HEK293 (cell line): ENCODE measurements around the gene MLH3.

Experiments
- ELK4 ChIP-seq: IDR thresholded peaks from 2 replicates; pipeline ENCODE4 v1.6.1; 2011; ENCODE audit warnings: mild to moderate bottlenecking, low read depth, low read length, borderline replicate concordance
- GLIS1 ChIP-seq: fragments of 450-650 bp; formaldehyde crosslinking; IDR thresholded peaks from 2 replicates; pipeline ENCODE4 v1.5.1; 2016; ENCODE audit warnings: missing biosample characterization, missing genetic modification characterization
- KLF10 ChIP-seq: fragments of 450-650 bp; IDR thresholded peaks from 2 replicates; pipeline ENCODE4 v1.5.1; 2018; ENCODE audit warnings: missing biosample characterization, mild to moderate bottlenecking, missing genetic modification characterization
- KLF17 ChIP-seq: fragments of 450-650 bp; formaldehyde crosslinking; IDR thresholded peaks from 2 replicates; pipeline ENCODE4 v1.5.1; 2016; ENCODE audit warnings: missing biosample characterization, missing genetic modification characterization
- KLF9 ChIP-seq: fragments of 450-650 bp; formaldehyde crosslinking; IDR thresholded peaks from 2 replicates; pipeline ENCODE4 v1.5.1; 2016; ENCODE audit warnings: missing biosample characterization, missing genetic modification characterization, low read depth
- MEIS1 ChIP-seq: sonication (generic); formaldehyde crosslinking; IDR thresholded peaks from 2 replicates; pipeline ENCODE4 v1.8.1; 2022; ENCODE audit warnings: missing genetic modification reagents, mild to moderate bottlenecking, borderline replicate concordance
- PRDM4 ChIP-seq: fragments of 450-650 bp; formaldehyde crosslinking; IDR thresholded peaks from 2 replicates; pipeline ENCODE4 v1.5.1; 2017; ENCODE audit warnings: missing biosample characterization, missing genetic modification characterization
- RBAK ChIP-seq: fragments of 450-650 bp; formaldehyde crosslinking; IDR thresholded peaks from 2 replicates; pipeline ENCODE4 v1.5.1; 2016; ENCODE audit warnings: missing biosample characterization, missing genetic modification characterization
- ZBTB17 ChIP-seq: fragments of 450-650 bp; formaldehyde crosslinking; IDR thresholded peaks from 2 replicates; pipeline ENCODE4 v1.5.1; 2016; ENCODE audit warnings: missing biosample characterization, missing genetic modification characterization
- ZBTB49 ChIP-seq: fragments of 450-650 bp; formaldehyde crosslinking; IDR thresholded peaks from 2 replicates; pipeline ENCODE4 v1.5.1; 2016; ENCODE audit warnings: missing biosample characterization, missing genetic modification characterization, low read depth
- ZFP69B ChIP-seq: fragments of 450-650 bp; formaldehyde crosslinking; IDR thresholded peaks from 2 replicates; pipeline ENCODE4 v1.5.1; 2016; ENCODE audit warnings: missing biosample characterization, missing genetic modification characterization
- ZIC2 ChIP-seq: fragments of 450-650 bp; formaldehyde crosslinking; IDR thresholded peaks from 2 replicates; pipeline ENCODE4 v1.5.1; 2016; ENCODE audit warnings: missing biosample characterization, missing genetic modification characterization
- ZNF133 ChIP-seq: fragments of 450-650 bp; formaldehyde crosslinking; IDR thresholded peaks from 2 replicates; pipeline ENCODE4 v1.5.1; 2016; ENCODE audit warnings: missing biosample characterization, missing genetic modification characterization
- ZNF324 ChIP-seq: fragments of 450-650 bp; formaldehyde crosslinking; IDR thresholded peaks from 2 replicates; pipeline ENCODE4 v1.5.1; 2016; ENCODE audit warnings: missing biosample characterization, missing genetic modification characterization
- ZNF362 ChIP-seq: fragments of 450-650 bp; formaldehyde crosslinking; IDR thresholded peaks from 2 replicates; pipeline ENCODE4 v1.5.1; 2016; ENCODE audit warnings: missing biosample characterization, missing genetic modification characterization
- ZNF426 ChIP-seq: fragments of 450-650 bp; formaldehyde crosslinking; IDR thresholded peaks from 2 replicates; pipeline ENCODE4 v1.5.1; 2017; ENCODE audit warnings: missing biosample characterization, missing genetic modification characterization, mild to moderate bottlenecking, inconsistent platforms, moderate library complexity
- ZNF529 ChIP-seq: fragments of 450-650 bp; formaldehyde crosslinking; IDR thresholded peaks from 2 replicates; pipeline ENCODE4 v1.5.1; 2017; ENCODE audit warnings: missing genetic modification characterization, missing biosample characterization; ENCODE audit not compliant: insufficient replicate concordance
- ZNF549 ChIP-seq: fragments of 450-650 bp; IDR thresholded peaks from 2 replicates; pipeline ENCODE4 v1.5.1; 2018; ENCODE audit warnings: missing biosample characterization, missing genetic modification characterization, mild to moderate bottlenecking, inconsistent platforms, moderate library complexity
- ZNF600 ChIP-seq: fragments of 450-650 bp; formaldehyde crosslinking; IDR thresholded peaks from 2 replicates; pipeline ENCODE4 v1.5.1; 2016; ENCODE audit warnings: missing biosample characterization, missing genetic modification characterization
- ZNF623 ChIP-seq: fragments of 450-650 bp; formaldehyde crosslinking; IDR thresholded peaks from 2 replicates; pipeline ENCODE4 v1.5.1; 2016; ENCODE audit warnings: missing biosample characterization, missing genetic modification characterization
- ZNF639 ChIP-seq: fragments of 450-650 bp; formaldehyde crosslinking; IDR thresholded peaks from 2 replicates; pipeline ENCODE4 v1.5.1; 2016; ENCODE audit warnings: missing biosample characterization, missing genetic modification characterization
- ZNF645 ChIP-seq: fragments of 450-650 bp; formaldehyde crosslinking; IDR thresholded peaks from 2 replicates; pipeline ENCODE4; 2016; ENCODE audit warnings: missing biosample characterization, missing genetic modification characterization
- ZNF670 ChIP-seq: fragments of 450-650 bp; formaldehyde crosslinking; IDR thresholded peaks from 2 replicates; pipeline ENCODE4 v1.5.1; 2016; ENCODE audit warnings: missing biosample characterization, missing genetic modification characterization, low read depth
- ZNF677 ChIP-seq: fragments of 450-650 bp; IDR thresholded peaks from 2 replicates; pipeline ENCODE4 v1.5.0; 2018; ENCODE audit warnings: missing biosample characterization, mild to moderate bottlenecking, missing genetic modification characterization, moderate library complexity
- ZNF692 ChIP-seq: fragments of 450-650 bp; formaldehyde crosslinking; IDR thresholded peaks from 2 replicates; pipeline ENCODE4 v1.5.1; 2016; ENCODE audit warnings: missing biosample characterization, missing genetic modification characterization
- ZNF768 ChIP-seq: fragments of 450-650 bp; formaldehyde crosslinking; IDR thresholded peaks from 2 replicates; pipeline ENCODE4 v1.5.1; 2018; ENCODE audit warnings: missing biosample characterization, mild to moderate bottlenecking, missing genetic modification characterization
- ZSCAN16 ChIP-seq: fragments of 450-650 bp; formaldehyde crosslinking; IDR thresholded peaks from 2 replicates; pipeline ENCODE4 v1.5.1; 2016; ENCODE audit warnings: missing biosample characterization, missing genetic modification characterization

The MLH3 gene

GRCh38 chr14:75063491-75064204 is 12.4 kb upstream of the MLH3 start, which contains the start of gene ACYP1 (continued):
- TF ChIP-seq ZNF692 (tag by site-specific recombination) (peak; percentile 77), ZNF133 (tag by site-specific recombination) (no peak), ZNF529 (tag by site-specific recombination) (no peak), ZNF324 (tag by site-specific recombination) (0 out of 2 replicates have a peak, but pooled peaks have one; percentile 19), ZNF549 (tag by site-specific recombination) (no peak), ZNF670 (tag by site-specific recombination) (no peak), KLF9 (tag by site-specific recombination) (peak; percentile 85), KLF17 (tag by site-specific recombination) (0 out of 2 replicates have a peak, but pooled peaks have one; percentile 21), ZBTB49 (tag by site-specific recombination) (no peak), ZFP69B (tag by site-specific recombination) (no peak), ZNF600 (tag by site-specific recombination) (peak; percentile 47; the same call in 1 of the 2 replicates), KLF10 (tag by site-specific recombination) (no peak), ZIC2 (peak; percentile 46), ZBTB17 (tag by site-specific recombination) (peak; percentile 51), MEIS1 (CRISPR knock-in tag) (no peak), ZNF639 (tag by site-specific recombination) (no peak), ZSCAN16 (tag by site-specific recombination) (no peak), ZNF623 (tag by site-specific recombination) (no peak), ELK4 (peak; percentile 72; the same call in 1 of the 2 replicates), ZNF768 (tag by site-specific recombination) (no peak), ZNF677 (tag by site-specific recombination) (no peak), ZNF645 (tag by site-specific recombination) (no peak), PRDM4 (tag by site-specific recombination) (no peak), ZNF362 (tag by site-specific recombination) (no peak), ZNF426 (tag by site-specific recombination) (no peak), RBAK (tag by site-specific recombination) (no peak), GLIS1 (0 out of 2 replicates have a peak, but pooled peaks have one; percentile 20)
